PFSK-1 (cell line): ENCODE measurements around the gene ARFGAP3.

Source experiments
- FOXP2 ChIP-seq: optimal IDR thresholded peaks from 2 replicates; pipeline ENCODE3; 2011; ENCODE audit warnings: borderline replicate concordance, control low read depth, inconsistent platforms; ENCODE audit not compliant: insufficient read depth; ENCODE audit errors: extremely low read length, extremely low read depth
- POLR2AphosphoS5 ChIP-seq: IDR thresholded peaks from 2 replicates; pipeline ENCODE4 v1.6.1; 2012; ENCODE audit warnings: low read depth, mild to moderate bottlenecking, control low read depth, low read length, moderate library complexity
- REST ChIP-seq, 2 experiments: IDR thresholded peaks; 2 replicates each; pipeline versions ENCODE4 v1.6.1 to v1.8.0; 2011 to 2012; ENCODE audit warnings: low read depth in 2 of 2, low read length in 2 of 2, control low read depth in 1 of 2, inconsistent platforms in 1 of 2, mild to moderate bottlenecking in 1 of 2, moderate library complexity in 1 of 2; ENCODE audit not compliant: insufficient read depth in 1 of 2
- SIN3A ChIP-seq: IDR thresholded peaks from 2 replicates; pipeline ENCODE4 v1.6.1; 2012; ENCODE audit warnings: mild to moderate bottlenecking, low read length, moderate library complexity, borderline replicate concordance; ENCODE audit not compliant: insufficient read depth
- TAF1 ChIP-seq: IDR thresholded peaks from 2 replicates; pipeline ENCODE4 v1.6.1; 2012; ENCODE audit warnings: low read length, control low read depth, borderline replicate concordance; ENCODE audit not compliant: insufficient read depth

Gene ARFGAP3

GRCh38 chr22:42895087-42895486 is 38.0 kb upstream of the ARFGAP3 start:
- TF ChIP-seq POLR2AphosphoS5: no peak
- TF ChIP-seq REST (IDR thresholded peaks at IDR 0.05; ENCODE audit: insufficient read depth in 1 of 2, low read depth in 2 of 2, low read length in 2 of 2): no peak
- TF ChIP-seq FOXP2: no peak
- TF ChIP-seq SIN3A: no peak
- no peak for TF ChIP-seq TAF1

GRCh38 chr22:42893371-42894150 is 36.5 kb upstream of the ARFGAP3 start:
- TF ChIP-seq POLR2AphosphoS5 (no peak), FOXP2 (no peak), SIN3A (no peak), TAF1 (no peak), REST (IDR thresholded peaks at IDR 0.05; ENCODE audit: insufficient read depth in 1 of 2, low read depth in 2 of 2, low read length in 2 of 2) (no peak)

GRCh38 chr22:42892571-42893316 is 35.7 kb upstream of the ARFGAP3 start:
- TF ChIP-seq FOXP2 (no peak), TAF1 (no peak), REST (IDR thresholded peaks at IDR 0.05; ENCODE audit: insufficient read depth in 1 of 2, low read depth in 2 of 2, low read length in 2 of 2) (no peak), SIN3A (no peak), POLR2AphosphoS5 (no peak)

- TF ChIP-seq TAF1 (no peak), SIN3A (no peak), POLR2AphosphoS5 (no peak), REST (IDR thresholded peaks at IDR 0.05; ENCODE audit: insufficient read depth in 1 of 2, low read depth in 2 of 2, low read length in 2 of 2) (no peak), FOXP2 (no peak)
These were observed 35.1 kb upstream of the ARFGAP3 start for GRCh38 chr22:42892156-42892555.
